Testis (tissue), 2 donors: ENCODE measurements around the gene BRMS1.

Experiments
- POLR2A ChIP-seq: fragments of 450-650 bp; IDR thresholded peaks from one replicate; pipeline ENCODE4 v1.6.1; 2017; ENCODE audit warnings: antibody characterized with exemption, mild to moderate bottlenecking, moderate library complexity
- TF ChIP-seq, protein P1 (sequence below), 3 experiments: fragments of 450-650 bp in 2 of 3; fragments of 200-600 bp in 1 of 3; sonication (generic) in 1 of 3; IDR thresholded peaks; one replicate each; pipeline ENCODE4 v1.5.1; 2016 to 2019; ENCODE audit warnings: antibody characterized with exemption in 3 of 3, mild to moderate bottlenecking in 2 of 3, moderate library complexity in 1 of 3

- TF ChIP-seq, protein P1, sequence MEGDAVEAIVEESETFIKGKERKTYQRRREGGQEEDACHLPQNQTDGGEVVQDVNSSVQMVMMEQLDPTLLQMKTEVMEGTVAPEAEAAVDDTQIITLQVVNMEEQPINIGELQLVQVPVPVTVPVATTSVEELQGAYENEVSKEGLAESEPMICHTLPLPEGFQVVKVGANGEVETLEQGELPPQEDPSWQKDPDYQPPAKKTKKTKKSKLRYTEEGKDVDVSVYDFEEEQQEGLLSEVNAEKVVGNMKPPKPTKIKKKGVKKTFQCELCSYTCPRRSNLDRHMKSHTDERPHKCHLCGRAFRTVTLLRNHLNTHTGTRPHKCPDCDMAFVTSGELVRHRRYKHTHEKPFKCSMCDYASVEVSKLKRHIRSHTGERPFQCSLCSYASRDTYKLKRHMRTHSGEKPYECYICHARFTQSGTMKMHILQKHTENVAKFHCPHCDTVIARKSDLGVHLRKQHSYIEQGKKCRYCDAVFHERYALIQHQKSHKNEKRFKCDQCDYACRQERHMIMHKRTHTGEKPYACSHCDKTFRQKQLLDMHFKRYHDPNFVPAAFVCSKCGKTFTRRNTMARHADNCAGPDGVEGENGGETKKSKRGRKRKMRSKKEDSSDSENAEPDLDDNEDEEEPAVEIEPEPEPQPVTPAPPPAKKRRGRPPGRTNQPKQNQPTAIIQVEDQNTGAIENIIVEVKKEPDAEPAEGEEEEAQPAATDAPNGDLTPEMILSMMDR (IDR thresholded peaks at IDR 0.05) = no peak
- TF ChIP-seq POLR2A = no peak
Measured at GRCh38 chr11:66314186-66314501, 30.8 kb downstream of the BRMS1 start.
